ENCODE measurements around the gene UBL7.

Gene UBL7

GRCh38 chr15:74403991-74404563 is 56.9 kb downstream of the UBL7 start:
- Histone ChIP-seq H3K9ac (ENCODE audit: low read length) (no peak overlapping the region), H3K4me1 (ENCODE audit: control insufficient read depth, insufficient read depth, low read length) (no peaks in the 10 kb centered on the region), H3K27ac (ENCODE audit: low read depth, low read length) (no peak overlapping the region), H3K4me3 (ENCODE audit: low read length) (no peak overlapping the region), H3K27me3 (ENCODE audit: control insufficient read depth, insufficient read depth, low read length) (peaks cover 7% of the 10 kb centered on the region), H3K36me3 (ENCODE audit: control insufficient read depth, insufficient read depth, low read length) (no peaks in the 10 kb centered on the region)

GRCh38 chr15:74403588-74403919 is 57.4 kb downstream of the UBL7 start:
- H3K27ac ChIP-seq (ENCODE audit: low read depth, low read length) = no peak overlapping the region
- H3K27me3 ChIP-seq (ENCODE audit: control insufficient read depth, insufficient read depth, low read length) = peaks cover 7% of the 10 kb centered on the region
- no peak overlapping the region for H3K4me3 ChIP-seq (ENCODE audit: low read length)
- H3K4me1 ChIP-seq (ENCODE audit: control insufficient read depth, insufficient read depth, low read length) = no peaks in the 10 kb centered on the region
- H3K36me3 ChIP-seq (ENCODE audit: control insufficient read depth, insufficient read depth, low read length) = no peaks in the 10 kb centered on the region
- no peak overlapping the region for H3K9ac ChIP-seq (ENCODE audit: low read length)

GRCh38 chr15:74402873-74403587 is 57.9 kb downstream of the UBL7 start:
- peaks cover 7% of the 10 kb centered on the region for H3K27me3 ChIP-seq (ENCODE audit: control insufficient read depth, insufficient read depth, low read length)
- H3K4me1 ChIP-seq (ENCODE audit: control insufficient read depth, insufficient read depth, low read length) = no peaks in the 10 kb centered on the region
- H3K4me3 ChIP-seq (ENCODE audit: low read length) = no peak overlapping the region
- H3K36me3 ChIP-seq (ENCODE audit: control insufficient read depth, insufficient read depth, low read length) = no peaks in the 10 kb centered on the region
- H3K9ac ChIP-seq (ENCODE audit: low read length) = no peak overlapping the region
- no peak overlapping the region for H3K27ac ChIP-seq (ENCODE audit: low read depth, low read length)

GRCh38 chr15:74402337-74402841 is 58.6 kb downstream of the UBL7 start:
- H3K9ac ChIP-seq (ENCODE audit: low read length) = no peak overlapping the region
- no peak overlapping the region for H3K27ac ChIP-seq (ENCODE audit: low read depth, low read length)
- no peaks in the 10 kb centered on the region for H3K4me1 ChIP-seq (ENCODE audit: control insufficient read depth, insufficient read depth, low read length)
- no peaks in the 10 kb centered on the region for H3K36me3 ChIP-seq (ENCODE audit: control insufficient read depth, insufficient read depth, low read length)
- H3K4me3 ChIP-seq (ENCODE audit: low read length) = no peak overlapping the region
- peaks cover 7% of the 10 kb centered on the region for H3K27me3 ChIP-seq (ENCODE audit: control insufficient read depth, insufficient read depth, low read length)

GRCh38 chr15:74400915-74401757 is 59.8 kb downstream of the UBL7 start:
- H3K9ac ChIP-seq (ENCODE audit: low read length) = no peak overlapping the region
- no peaks in the 10 kb centered on the region for H3K4me1 ChIP-seq (ENCODE audit: control insufficient read depth, insufficient read depth, low read length)
- no peak overlapping the region for H3K4me3 ChIP-seq (ENCODE audit: low read length)
- peaks cover 7% of the 10 kb centered on the region for H3K27me3 ChIP-seq (ENCODE audit: control insufficient read depth, insufficient read depth, low read length)
- no peaks in the 10 kb centered on the region for H3K36me3 ChIP-seq (ENCODE audit: control insufficient read depth, insufficient read depth, low read length)
- no peak overlapping the region for H3K27ac ChIP-seq (ENCODE audit: low read depth, low read length)

- H3K27me3 ChIP-seq (ENCODE audit: control insufficient read depth, insufficient read depth, low read length) = peaks cover 7% of the 10 kb centered on the region
- no peaks in the 10 kb centered on the region for H3K36me3 ChIP-seq (ENCODE audit: control insufficient read depth, insufficient read depth, low read length)
- no peak overlapping the region for H3K27ac ChIP-seq (ENCODE audit: low read depth, low read length)
- no peak overlapping the region for H3K4me3 ChIP-seq (ENCODE audit: low read length)
- no peaks in the 10 kb centered on the region for H3K4me1 ChIP-seq (ENCODE audit: control insufficient read depth, insufficient read depth, low read length)
- no peak overlapping the region for H3K9ac ChIP-seq (ENCODE audit: low read length)
Measured at GRCh38 chr15:74400313-74400860, 60.6 kb downstream of the UBL7 start.

- Histone ChIP-seq H3K4me3 (ENCODE audit: low read length) (no peak overlapping the region), H3K27ac (ENCODE audit: low read depth, low read length) (no peak overlapping the region), H3K9ac (ENCODE audit: low read length) (no peak overlapping the region), H3K27me3 (ENCODE audit: control insufficient read depth, insufficient read depth, low read length) (peaks cover 7% of the 10 kb centered on the region), H3K36me3 (ENCODE audit: control insufficient read depth, insufficient read depth, low read length) (no peaks in the 10 kb centered on the region), H3K4me1 (ENCODE audit: control insufficient read depth, insufficient read depth, low read length) (no peaks in the 10 kb centered on the region)
Measured at GRCh38 chr15:74399511-74400312, 61.2 kb downstream of the UBL7 start.

- Histone ChIP-seq H3K36me3 (ENCODE audit: control insufficient read depth, insufficient read depth, low read length) (no peaks in the 10 kb centered on the region), H3K27ac (ENCODE audit: low read depth, low read length) (no peak overlapping the region), H3K4me3 (ENCODE audit: low read length) (no peak overlapping the region), H3K27me3 (ENCODE audit: control insufficient read depth, insufficient read depth, low read length) (peaks cover 7% of the 10 kb centered on the region), H3K4me1 (ENCODE audit: control insufficient read depth, insufficient read depth, low read length) (no peaks in the 10 kb centered on the region), H3K9ac (ENCODE audit: low read length) (no peak overlapping the region)
Measured at GRCh38 chr15:74399100-74399499, 61.9 kb downstream of the UBL7 start.

- Histone ChIP-seq H3K27ac (ENCODE audit: low read depth, low read length) (no peak overlapping the region), H3K4me1 (ENCODE audit: control insufficient read depth, insufficient read depth, low read length) (no peaks in the 10 kb centered on the region), H3K4me3 (ENCODE audit: low read length) (no peak overlapping the region), H3K36me3 (ENCODE audit: control insufficient read depth, insufficient read depth, low read length) (no peaks in the 10 kb centered on the region), H3K9ac (ENCODE audit: low read length) (no peak overlapping the region), H3K27me3 (ENCODE audit: control insufficient read depth, insufficient read depth, low read length) (peaks cover 7% of the 10 kb centered on the region)
Measured at GRCh38 chr15:74398183-74398582, 62.8 kb downstream of the UBL7 start.

GRCh38 chr15:74397239-74398068 is 63.5 kb downstream of the UBL7 start:
- H3K4me3 ChIP-seq (ENCODE audit: low read length) = no peak overlapping the region
- no peak overlapping the region for H3K27ac ChIP-seq (ENCODE audit: low read depth, low read length)
- no peaks in the 10 kb centered on the region for H3K4me1 ChIP-seq (ENCODE audit: control insufficient read depth, insufficient read depth, low read length)
- H3K27me3 ChIP-seq (ENCODE audit: control insufficient read depth, insufficient read depth, low read length) = peaks cover 7% of the 10 kb centered on the region
- no peaks in the 10 kb centered on the region for H3K36me3 ChIP-seq (ENCODE audit: control insufficient read depth, insufficient read depth, low read length)
- H3K9ac ChIP-seq (ENCODE audit: low read length) = no peak overlapping the region

- H3K9ac ChIP-seq (ENCODE audit: low read length) = no peak overlapping the region
- no peak overlapping the region for H3K4me3 ChIP-seq (ENCODE audit: low read length)
- no peaks in the 10 kb centered on the region for H3K36me3 ChIP-seq (ENCODE audit: control insufficient read depth, insufficient read depth, low read length)
- H3K4me1 ChIP-seq (ENCODE audit: control insufficient read depth, insufficient read depth, low read length) = no peaks in the 10 kb centered on the region
- peaks cover 7% of the 10 kb centered on the region for H3K27me3 ChIP-seq (ENCODE audit: control insufficient read depth, insufficient read depth, low read length)
- H3K27ac ChIP-seq (ENCODE audit: low read depth, low read length) = no peak overlapping the region
Measured at GRCh38 chr15:74396445-74397238, 64.3 kb downstream of the UBL7 start.
